ENCODE measurements around the gene OPN4. TPM values are rescaled to one million over a fixed set of nuclear protein-coding genes. Genes with fewer than 3 reads are reported as not detected.

The OPN4 gene
- total and polyA plus RNA-seq, 2 donors from 2014 or later, result not detected

DNA sequence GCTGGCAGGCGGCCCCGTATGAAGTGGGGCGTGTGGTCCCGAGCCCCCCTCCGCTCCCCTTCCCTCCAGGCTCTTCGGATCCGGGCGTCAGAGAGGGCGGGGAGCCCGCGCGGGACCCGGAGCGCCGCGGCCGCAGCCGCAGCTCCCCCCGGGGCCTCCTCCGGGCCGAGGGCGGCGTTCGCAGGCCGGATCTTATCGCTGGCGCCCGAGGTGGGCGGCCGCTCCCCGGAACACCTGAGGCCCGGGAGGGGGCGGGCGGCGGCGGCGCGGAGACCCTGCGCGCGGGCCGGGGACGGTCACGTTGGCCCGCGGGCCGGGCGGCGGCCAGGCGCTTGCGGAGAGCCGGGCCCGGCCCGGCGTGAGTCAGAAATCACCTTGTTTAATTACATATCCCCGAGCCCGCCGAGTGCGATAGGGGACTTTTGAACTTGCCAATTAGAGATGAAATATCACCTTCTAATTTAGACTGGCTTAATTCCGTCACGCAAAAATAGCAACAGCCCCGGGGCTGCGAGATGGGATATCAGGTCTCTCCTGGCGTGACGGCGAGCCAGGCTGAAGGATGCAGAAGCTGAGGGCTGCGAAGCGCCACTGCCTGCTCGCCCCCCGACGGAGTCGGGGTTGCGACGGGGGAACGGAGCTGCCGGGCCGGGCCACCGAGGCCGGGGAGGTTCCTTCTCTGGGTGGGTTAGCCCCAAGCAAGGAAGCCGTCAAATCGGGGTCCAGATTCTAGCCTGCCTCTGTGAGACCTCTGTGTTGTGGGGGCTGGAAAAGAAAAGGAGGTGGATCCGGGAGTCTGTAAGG is 57.4 kb downstream of the OPN4 start:
- peak overlapping the region; percentile 68 to 85 for H3K27ac ChIP-seq (ENCODE audit: low read depth in 2 of 2, low read length in 2 of 2)
- peak overlapping the region; percentile 47 to 76 (median 62) for H3K4me3 ChIP-seq (ENCODE audit: low read length in 3 of 3)
- peaks cover 0 to 9% (median 4%) of the 10 kb centered on the region in 3 donors for H3K4me1 ChIP-seq (ENCODE audit: control insufficient read depth in 2 of 3, insufficient read depth in 2 of 3, low read depth in 1 of 3, low read length in 3 of 3)
- no peak for TF ChIP-seq CTCF (IDR thresholded peaks at IDR 0.05; ENCODE audit: borderline replicate concordance, extremely low read depth, insufficient read depth)
- no peaks in the 10 kb centered on the region for H3K36me3 ChIP-seq (ENCODE audit: control insufficient read depth in 2 of 3, insufficient read depth in 3 of 3, low read length in 3 of 3)
- peak overlapping the region; percentile 42 to 89 (median 56) for H3K9ac ChIP-seq (ENCODE audit: low read length in 3 of 3)
- FAIRE-seq (no peak), DNase-seq (peak in 4 of 5 donors; percentile 77 to 86 (median 82))
- intact Hi-C loops (cut with DNase I), result no loop called here
- H3K9me3 ChIP-seq (ENCODE audit: control insufficient read depth in 2 of 3, insufficient read depth in 1 of 3, low read length in 3 of 3), result no peaks in the 10 kb centered on the region
- H3K27me3 ChIP-seq (ENCODE audit: control insufficient read depth, insufficient read depth, low read length), result no peaks in the 10 kb centered on the region

DNA sequence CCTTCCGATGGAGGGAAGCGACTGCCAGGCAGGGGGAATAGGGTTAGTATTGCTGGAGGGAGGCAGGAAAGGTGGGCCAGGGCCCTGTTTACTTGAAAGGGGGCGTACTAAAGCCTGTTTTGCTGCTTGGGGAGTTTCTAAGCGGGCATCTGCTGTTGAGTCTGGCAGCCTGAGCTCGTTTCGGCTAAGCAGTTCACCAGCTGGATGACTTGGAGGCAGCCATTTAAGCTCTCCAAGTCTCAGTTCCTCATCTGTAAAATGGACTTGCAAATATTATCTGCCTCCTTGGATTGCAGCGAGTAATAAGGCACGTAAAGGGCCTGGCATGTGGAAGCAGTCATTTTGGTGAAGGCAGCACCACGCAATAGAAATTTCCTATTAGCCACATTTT is 58.0 kb downstream of the OPN4 start:
- Histone ChIP-seq H3K4me1 (ENCODE audit: control insufficient read depth in 2 of 3, insufficient read depth in 2 of 3, low read depth in 1 of 3, low read length in 3 of 3) (peaks cover 0 to 9% (median 4%) of the 10 kb centered on the region in 3 donors), H3K36me3 (ENCODE audit: control insufficient read depth in 2 of 3, insufficient read depth in 3 of 3, low read length in 3 of 3) (no peaks in the 10 kb centered on the region), H3K4me3 (ENCODE audit: low read length in 3 of 3) (peak overlapping the region; percentile 47 to 76 (median 62)), H3K27me3 (ENCODE audit: control insufficient read depth, insufficient read depth, low read length) (no peaks in the 10 kb centered on the region), H3K9ac (ENCODE audit: low read length in 3 of 3) (peak overlapping the region; percentile 9 to 89 (median 56)), H3K9me3 (ENCODE audit: control insufficient read depth in 2 of 3, insufficient read depth in 1 of 3, low read length in 3 of 3) (no peaks in the 10 kb centered on the region), H3K27ac (ENCODE audit: low read depth in 2 of 2, low read length in 2 of 2) (peak overlapping the region; percentile 51 to 68)
- no peak for DNase-seq
- no peak for TF ChIP-seq CTCF (IDR thresholded peaks at IDR 0.05; ENCODE audit: borderline replicate concordance, extremely low read depth, insufficient read depth)
- intact Hi-C loops (cut with DNase I), result no loop called here
- no peak for FAIRE-seq

- Histone ChIP-seq H3K9ac (ENCODE audit: low read length in 3 of 3) (no peak overlapping the region), H3K27ac (ENCODE audit: low read depth in 2 of 2, low read length in 2 of 2) (no peak overlapping the region), H3K4me1 (ENCODE audit: control insufficient read depth in 2 of 3, insufficient read depth in 2 of 3, low read depth in 1 of 3, low read length in 3 of 3) (peaks cover 0 to 12% (median 4%) of the 10 kb centered on the region in 3 donors), H3K27me3 (ENCODE audit: control insufficient read depth, insufficient read depth, low read length) (no peaks in the 10 kb centered on the region), H3K36me3 (ENCODE audit: control insufficient read depth in 2 of 3, insufficient read depth in 3 of 3, low read length in 3 of 3) (no peaks in the 10 kb centered on the region), H3K9me3 (ENCODE audit: control insufficient read depth in 2 of 3, insufficient read depth in 1 of 3, low read length in 3 of 3) (no peaks in the 10 kb centered on the region), H3K4me3 (ENCODE audit: low read length in 3 of 3) (no peak overlapping the region)
- FAIRE-seq (no peak), DNase-seq (peak in 1 of 5 donors; percentile 40)
- TF ChIP-seq CTCF (IDR thresholded peaks at IDR 0.05; ENCODE audit: borderline replicate concordance, extremely low read depth, insufficient read depth), result no peak
- intact Hi-C loops (cut with DNase I), result no loop called here
Measured at GRCh38 chr10:86715156-86715795, 60.9 kb downstream of the OPN4 start.

Measured in kidney (tissue), 14 donors.